ENCODE data around the gene URI1.

- no peak for TF ChIP-seq EP300 (IDR thresholded peaks at IDR 0.05; ENCODE audit: low read depth)
- no peak for TF ChIP-seq POLR2AphosphoS5 (IDR thresholded peaks at IDR 0.05)
- TF ChIP-seq, protein P1, sequence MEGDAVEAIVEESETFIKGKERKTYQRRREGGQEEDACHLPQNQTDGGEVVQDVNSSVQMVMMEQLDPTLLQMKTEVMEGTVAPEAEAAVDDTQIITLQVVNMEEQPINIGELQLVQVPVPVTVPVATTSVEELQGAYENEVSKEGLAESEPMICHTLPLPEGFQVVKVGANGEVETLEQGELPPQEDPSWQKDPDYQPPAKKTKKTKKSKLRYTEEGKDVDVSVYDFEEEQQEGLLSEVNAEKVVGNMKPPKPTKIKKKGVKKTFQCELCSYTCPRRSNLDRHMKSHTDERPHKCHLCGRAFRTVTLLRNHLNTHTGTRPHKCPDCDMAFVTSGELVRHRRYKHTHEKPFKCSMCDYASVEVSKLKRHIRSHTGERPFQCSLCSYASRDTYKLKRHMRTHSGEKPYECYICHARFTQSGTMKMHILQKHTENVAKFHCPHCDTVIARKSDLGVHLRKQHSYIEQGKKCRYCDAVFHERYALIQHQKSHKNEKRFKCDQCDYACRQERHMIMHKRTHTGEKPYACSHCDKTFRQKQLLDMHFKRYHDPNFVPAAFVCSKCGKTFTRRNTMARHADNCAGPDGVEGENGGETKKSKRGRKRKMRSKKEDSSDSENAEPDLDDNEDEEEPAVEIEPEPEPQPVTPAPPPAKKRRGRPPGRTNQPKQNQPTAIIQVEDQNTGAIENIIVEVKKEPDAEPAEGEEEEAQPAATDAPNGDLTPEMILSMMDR (IDR thresholded peaks at IDR 0.05), result no peak
Measured at GRCh38 chr19:30028992-30029343, 86.9 kb downstream of the URI1 start.
